ENCODE measurements around the gene MTUS2. TPM values are rescaled to one million over a fixed set of nuclear protein-coding genes. Genes with fewer than 3 reads are reported as not detected.

Gene MTUS2
- total RNA-seq, 1 experiment from 2014 or later, result 0.11 TPM

GRCh38 chr13:29532116-29532515 lies 712.0 kb downstream of the MTUS2 start:
- TF ChIP-seq EZH2 (IDR thresholded peaks at IDR 0.05; ENCODE audit: borderline replicate concordance, low read depth, low read length, poor library complexity, severe bottlenecking), result no peak
- TF ChIP-seq, protein P1, sequence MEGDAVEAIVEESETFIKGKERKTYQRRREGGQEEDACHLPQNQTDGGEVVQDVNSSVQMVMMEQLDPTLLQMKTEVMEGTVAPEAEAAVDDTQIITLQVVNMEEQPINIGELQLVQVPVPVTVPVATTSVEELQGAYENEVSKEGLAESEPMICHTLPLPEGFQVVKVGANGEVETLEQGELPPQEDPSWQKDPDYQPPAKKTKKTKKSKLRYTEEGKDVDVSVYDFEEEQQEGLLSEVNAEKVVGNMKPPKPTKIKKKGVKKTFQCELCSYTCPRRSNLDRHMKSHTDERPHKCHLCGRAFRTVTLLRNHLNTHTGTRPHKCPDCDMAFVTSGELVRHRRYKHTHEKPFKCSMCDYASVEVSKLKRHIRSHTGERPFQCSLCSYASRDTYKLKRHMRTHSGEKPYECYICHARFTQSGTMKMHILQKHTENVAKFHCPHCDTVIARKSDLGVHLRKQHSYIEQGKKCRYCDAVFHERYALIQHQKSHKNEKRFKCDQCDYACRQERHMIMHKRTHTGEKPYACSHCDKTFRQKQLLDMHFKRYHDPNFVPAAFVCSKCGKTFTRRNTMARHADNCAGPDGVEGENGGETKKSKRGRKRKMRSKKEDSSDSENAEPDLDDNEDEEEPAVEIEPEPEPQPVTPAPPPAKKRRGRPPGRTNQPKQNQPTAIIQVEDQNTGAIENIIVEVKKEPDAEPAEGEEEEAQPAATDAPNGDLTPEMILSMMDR (conservative IDR thresholded peaks at IDR 0.05; ENCODE audit: low read depth, low read length), result no peak
- H3K27ac ChIP-seq (ENCODE audit: low read depth, low read length, poor library complexity, severe bottlenecking), result no peak overlapping the region
- peaks cover 71% of the 10 kb centered on the region for H3K36me3 ChIP-seq (ENCODE audit: insufficient read depth, low read length, poor library complexity, severe bottlenecking)
- no TSS peak for BruUV-seq (replicated peaks)
- H3K27me3 ChIP-seq (replicated peaks; ENCODE audit: insufficient read depth, low read depth, low read length, poor library complexity), result no peaks in the 10 kb centered on the region
- intact Hi-C loops (cut with micrococcal nuclease; ENCODE audit: unreplicated experiment), result no loop called here
- DNase-seq (ENCODE audit: low spot score), result no peak
- ChIA-PET POLR2A (ENCODE audit: low non-redundant PET) (no interaction called here), CTCF (no interaction called here)
- H3K4me3 ChIP-seq (ENCODE audit: low read depth, low read length, poor library complexity, severe bottlenecking), result no peak overlapping the region
- no peaks in the 10 kb centered on the region for H3K9me3 ChIP-seq (ENCODE audit: low read depth, low read length, poor library complexity, severe bottlenecking)
- H3K4me1 ChIP-seq (ENCODE audit: insufficient read depth, low read length, poor library complexity, severe bottlenecking), result peaks cover 12% of the 10 kb centered on the region

DNA sequence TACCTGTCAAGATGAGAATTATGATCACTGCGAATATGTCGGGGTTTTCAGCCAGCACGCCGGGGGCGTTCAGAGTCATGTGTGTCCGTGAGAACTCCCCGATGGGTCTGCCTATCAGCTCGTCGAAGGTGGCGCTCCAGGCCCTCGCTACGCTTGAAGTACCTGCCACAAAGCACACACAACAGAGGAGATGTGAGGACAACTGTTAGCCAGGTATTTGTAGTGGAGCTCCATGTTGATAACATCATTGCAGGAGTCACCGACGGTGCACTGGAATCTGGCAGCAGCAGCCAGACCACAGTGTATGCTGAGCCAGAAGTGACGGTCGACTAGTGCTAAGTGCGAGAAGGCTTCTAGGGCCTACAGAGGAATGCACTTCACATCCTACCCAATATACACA lies 712.7 kb downstream of the MTUS2 start:
- Histone ChIP-seq H3K9me3 (ENCODE audit: low read depth, low read length, poor library complexity, severe bottlenecking) (no peaks in the 10 kb centered on the region), H3K27ac (ENCODE audit: low read depth, low read length, poor library complexity, severe bottlenecking) (no peak overlapping the region), H3K36me3 (ENCODE audit: insufficient read depth, low read length, poor library complexity, severe bottlenecking) (peaks cover 71% of the 10 kb centered on the region), H3K4me1 (ENCODE audit: insufficient read depth, low read length, poor library complexity, severe bottlenecking) (peaks cover 15% of the 10 kb centered on the region), H3K27me3 (replicated peaks; ENCODE audit: insufficient read depth, low read depth, low read length, poor library complexity) (no peaks in the 10 kb centered on the region), H3K4me3 (ENCODE audit: low read depth, low read length, poor library complexity, severe bottlenecking) (no peak overlapping the region)
- no peak for TF ChIP-seq EZH2 (IDR thresholded peaks at IDR 0.05; ENCODE audit: borderline replicate concordance, low read depth, low read length, poor library complexity, severe bottlenecking)
- TF ChIP-seq, protein P1 (conservative IDR thresholded peaks at IDR 0.05; ENCODE audit: low read depth, low read length), result no peak
- intact Hi-C loops (cut with micrococcal nuclease; ENCODE audit: unreplicated experiment), result no loop called here
- POLR2A ChIA-PET (ENCODE audit: low non-redundant PET), result no interaction called here
- no peak for DNase-seq (ENCODE audit: low spot score)
- no TSS peak for BruUV-seq (replicated peaks)
- CTCF ChIA-PET, result no interaction called here

DNA sequence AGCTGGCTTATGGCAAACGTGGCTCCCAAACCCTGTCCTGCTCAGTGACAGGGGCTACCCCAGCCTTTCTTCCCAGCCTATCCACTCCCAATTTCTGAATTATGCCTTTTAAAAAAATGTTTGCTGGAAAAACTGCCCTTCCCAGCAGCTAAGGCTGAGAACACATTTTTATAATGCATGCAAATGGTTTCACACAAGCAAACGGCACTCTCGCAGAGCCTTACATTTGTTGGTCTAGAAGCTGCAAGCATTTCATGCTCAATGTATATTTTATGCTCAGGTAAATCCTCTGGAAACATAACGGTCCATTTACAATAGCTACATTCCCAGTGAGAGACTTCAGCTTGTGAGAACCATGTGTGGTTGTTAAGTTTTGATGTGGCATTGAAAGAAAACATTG lies 713.9 kb downstream of the MTUS2 start:
- intact Hi-C loops (cut with micrococcal nuclease; ENCODE audit: unreplicated experiment), result no loop called here
- TF ChIP-seq, protein P1 (conservative IDR thresholded peaks at IDR 0.05; ENCODE audit: low read depth, low read length), result no peak
- no peak for TF ChIP-seq EZH2 (IDR thresholded peaks at IDR 0.05; ENCODE audit: borderline replicate concordance, low read depth, low read length, poor library complexity, severe bottlenecking)
- Histone ChIP-seq H3K27ac (ENCODE audit: low read depth, low read length, poor library complexity, severe bottlenecking) (no peak overlapping the region), H3K36me3 (ENCODE audit: insufficient read depth, low read length, poor library complexity, severe bottlenecking) (peaks cover 58% of the 10 kb centered on the region), H3K27me3 (replicated peaks; ENCODE audit: insufficient read depth, low read depth, low read length, poor library complexity) (no peaks in the 10 kb centered on the region), H3K4me1 (ENCODE audit: insufficient read depth, low read length, poor library complexity, severe bottlenecking) (peaks cover 19% of the 10 kb centered on the region), H3K4me3 (ENCODE audit: low read depth, low read length, poor library complexity, severe bottlenecking) (no peak overlapping the region), H3K9me3 (ENCODE audit: low read depth, low read length, poor library complexity, severe bottlenecking) (no peaks in the 10 kb centered on the region)
- BruUV-seq (replicated peaks), result no TSS peak
- no peak for DNase-seq (ENCODE audit: low spot score)
- POLR2A ChIA-PET (ENCODE audit: low non-redundant PET), result no interaction called here
- CTCF ChIA-PET, result no interaction called here
